ENCODE results near the gene GSC2.

GSC2 gene

DNA sequence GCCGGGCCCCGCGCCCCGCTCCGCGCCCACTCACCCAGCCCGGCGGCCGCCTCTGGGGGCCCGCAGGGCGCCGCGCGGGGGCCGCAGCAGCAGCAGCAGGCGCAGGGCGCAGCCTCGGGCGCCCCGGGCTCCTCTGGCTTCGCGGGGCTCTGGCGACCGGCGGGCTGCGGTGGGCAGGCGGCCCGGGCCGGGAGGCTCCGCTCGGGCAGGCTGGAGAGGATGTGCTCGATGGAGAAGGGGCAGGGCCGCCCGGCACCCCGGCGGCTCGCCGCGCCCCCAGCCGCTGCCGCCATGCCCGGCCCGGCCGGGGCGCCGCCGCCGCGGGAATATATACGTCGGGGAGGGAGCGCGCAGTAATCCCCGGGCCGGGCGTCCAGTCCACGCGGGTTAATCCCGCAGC lies at the start of gene GSC2:
GSC2 (minus strand) TSS at position 302 of the 400 bp plus-strand sequence; CDS start at position 293, 9 bp downstream.
- DNase-seq (ENCODE audit: low spot score): peak; percentile 70

DNA sequence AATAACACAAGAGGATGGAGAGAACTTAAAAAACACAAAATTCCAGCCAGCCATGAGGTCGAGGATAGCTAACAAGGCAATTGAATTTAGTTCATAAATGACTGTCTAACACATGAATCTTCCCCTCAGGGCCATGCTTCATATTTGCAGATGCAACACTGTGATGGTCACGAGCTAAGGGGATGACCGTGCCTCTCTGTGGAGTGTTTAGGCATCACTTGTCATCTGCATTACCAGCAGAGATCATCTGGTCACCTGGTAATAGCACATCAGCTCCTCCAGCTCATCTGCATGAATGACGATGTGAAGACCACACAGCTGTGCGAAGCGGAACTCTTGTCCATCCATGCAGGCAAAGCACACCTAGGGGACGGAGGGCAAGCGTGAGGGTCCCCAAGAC lies 49.4 kb upstream of the GSC2 start:
- no peak for DNase-seq (ENCODE audit: low spot score)

GRCh38 chr22:19197997-19198865 lies 48.1 kb upstream of the GSC2 start:
- no peak for DNase-seq (ENCODE audit: low spot score)

GRCh38 chr22:19196841-19197612 lies 46.9 kb upstream of the GSC2 start:
- no peak for DNase-seq (ENCODE audit: low spot score)

DNA sequence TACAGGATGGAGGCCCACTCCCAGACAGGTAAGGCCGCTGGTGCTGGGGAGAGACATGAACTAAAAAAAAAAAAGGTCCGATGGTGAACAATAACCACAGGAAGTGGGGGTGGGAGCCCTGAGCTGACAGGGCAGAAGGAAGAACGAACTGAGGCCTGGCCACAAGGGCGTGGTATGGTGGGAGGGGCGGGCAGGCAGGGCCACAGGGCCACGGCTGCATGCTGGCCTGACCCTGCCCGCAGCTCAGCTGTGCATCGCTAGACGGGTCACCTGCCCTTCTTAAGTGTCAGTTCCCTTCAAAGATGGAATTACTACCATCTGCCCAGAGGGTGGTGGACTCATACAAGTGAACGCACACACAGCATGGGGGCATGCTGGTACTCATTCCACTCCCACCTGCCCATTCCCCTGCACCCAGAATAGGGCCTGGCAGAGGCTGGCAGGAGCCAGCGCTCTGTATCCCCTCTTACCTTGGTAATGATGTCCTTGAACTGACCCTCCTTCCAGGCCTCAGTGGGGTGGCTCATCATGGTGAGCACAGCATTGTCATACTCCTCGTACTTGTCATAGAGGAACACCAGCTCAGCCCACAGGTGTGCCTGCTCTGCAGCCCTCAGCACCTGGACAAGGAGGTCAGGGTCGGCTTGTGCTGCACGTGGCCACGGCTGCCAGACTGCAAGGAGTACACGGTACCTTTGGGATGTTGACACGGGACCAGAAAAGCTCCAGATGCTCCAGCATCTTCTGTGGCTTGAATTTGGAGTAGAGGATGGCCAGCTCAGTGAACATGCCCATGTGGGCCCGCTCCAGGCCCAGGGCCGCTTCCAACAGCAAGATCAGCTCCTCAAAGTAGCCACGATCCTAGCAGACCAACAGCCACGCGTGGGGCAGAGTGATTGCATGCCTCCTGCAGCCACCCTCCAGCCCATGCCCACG lies 46.0 kb upstream of the GSC2 start:
- no peak for DNase-seq (ENCODE audit: low spot score)

DNA sequence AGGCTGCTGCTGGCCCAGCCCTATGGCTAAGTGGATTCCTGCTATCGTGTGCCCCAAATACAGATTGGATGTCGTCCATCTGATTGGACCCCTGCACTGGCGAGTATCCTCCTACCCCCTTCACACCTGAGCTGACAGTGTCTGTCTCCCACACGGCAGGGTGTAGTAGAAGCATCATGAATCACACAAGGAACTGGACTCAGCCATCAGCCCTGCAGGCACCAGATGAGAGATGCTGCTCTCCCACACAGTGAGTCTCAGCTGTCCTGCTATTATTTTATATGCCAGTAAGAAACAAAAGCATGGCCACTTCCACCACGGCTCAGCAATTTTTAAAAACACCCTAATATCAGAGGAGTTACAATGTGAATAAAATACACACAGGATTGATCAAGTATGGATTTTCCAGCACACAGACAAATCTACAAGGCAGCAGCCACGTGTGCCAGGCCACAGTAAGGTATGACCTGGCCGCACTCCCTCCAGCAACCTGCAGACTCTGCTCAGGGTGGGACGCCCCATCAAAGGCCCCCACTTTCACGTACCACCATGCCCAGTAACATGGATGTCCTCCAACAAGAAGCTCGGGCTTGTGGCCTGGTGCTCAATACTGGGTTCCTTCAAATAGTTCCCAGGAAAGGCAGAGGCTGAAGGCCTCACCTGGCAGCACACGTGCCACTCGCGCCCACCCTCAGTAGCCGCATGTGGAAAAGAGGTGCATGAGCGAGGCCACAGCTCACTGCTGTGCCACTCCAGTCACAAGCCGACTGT lies 44.9 kb upstream of the GSC2 start:
- no peak for DNase-seq (ENCODE audit: low spot score)

DNA sequence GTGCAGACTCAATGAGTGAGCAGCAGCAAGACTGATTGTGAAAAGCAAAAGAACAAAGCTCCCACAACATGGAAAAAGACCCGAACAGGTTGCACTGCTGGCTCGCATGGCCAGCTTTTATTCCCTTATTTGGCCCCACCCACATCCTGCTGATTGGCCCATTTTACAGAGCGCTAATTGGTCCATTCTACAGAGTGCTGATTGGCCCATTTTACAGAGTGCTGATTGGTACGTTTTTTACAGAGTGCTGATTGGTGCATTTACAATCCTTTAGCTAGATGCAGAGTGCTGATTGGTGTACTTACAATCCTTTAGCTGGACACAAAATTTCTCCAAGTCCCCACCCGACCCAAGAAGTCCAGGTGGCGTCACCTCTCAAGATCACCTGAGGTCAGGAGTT lies 43.8 kb upstream of the GSC2 start:
- no peak for DNase-seq (ENCODE audit: low spot score)

- DNase-seq (ENCODE audit: low spot score): no peak
Measured at GRCh38 chr22:19187716-19188563, 37.8 kb upstream of the GSC2 start.

- DNase-seq (ENCODE audit: low spot score): no peak
Measured at GRCh38 chr22:19184276-19184997, 34.3 kb upstream of the GSC2 start.

- DNase-seq (ENCODE audit: low spot score): no peak
Measured at GRCh38 chr22:19183216-19183615, 33.1 kb upstream of the GSC2 start.

DNA sequence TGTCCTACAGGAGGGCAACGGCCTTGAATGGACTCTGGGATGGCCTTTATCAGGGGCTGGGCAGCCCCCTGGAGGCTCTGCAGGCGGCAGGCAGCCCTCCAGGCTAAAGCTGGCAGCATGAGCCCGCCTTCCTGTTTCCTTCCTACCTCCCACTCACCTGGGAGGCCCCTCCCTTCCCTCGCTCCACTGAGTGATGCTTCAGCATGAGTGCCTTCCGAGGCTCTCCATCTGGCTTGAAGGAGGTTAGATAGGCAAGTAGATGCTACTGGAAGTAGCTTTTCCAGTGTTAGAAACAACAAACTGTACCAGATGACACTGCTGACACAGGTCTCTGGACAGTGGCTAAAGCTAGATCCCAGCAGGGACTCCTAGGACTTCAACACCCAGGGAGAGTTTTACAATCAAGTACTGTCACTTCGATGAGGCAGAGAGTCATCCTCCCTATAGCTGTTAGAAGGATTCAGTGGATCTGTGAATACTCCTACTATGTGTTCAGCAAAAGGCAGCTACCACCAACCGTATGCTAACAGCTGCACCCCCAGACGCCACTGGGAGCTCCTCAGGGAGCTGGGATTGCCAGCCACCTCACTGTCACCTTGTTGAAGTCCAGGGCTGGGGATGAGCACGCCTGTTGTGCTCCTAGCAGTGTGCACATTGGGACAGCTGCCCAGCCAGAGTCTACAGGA lies 32.5 kb upstream of the GSC2 start:
- DNase-seq (ENCODE audit: low spot score): no peak

DNA sequence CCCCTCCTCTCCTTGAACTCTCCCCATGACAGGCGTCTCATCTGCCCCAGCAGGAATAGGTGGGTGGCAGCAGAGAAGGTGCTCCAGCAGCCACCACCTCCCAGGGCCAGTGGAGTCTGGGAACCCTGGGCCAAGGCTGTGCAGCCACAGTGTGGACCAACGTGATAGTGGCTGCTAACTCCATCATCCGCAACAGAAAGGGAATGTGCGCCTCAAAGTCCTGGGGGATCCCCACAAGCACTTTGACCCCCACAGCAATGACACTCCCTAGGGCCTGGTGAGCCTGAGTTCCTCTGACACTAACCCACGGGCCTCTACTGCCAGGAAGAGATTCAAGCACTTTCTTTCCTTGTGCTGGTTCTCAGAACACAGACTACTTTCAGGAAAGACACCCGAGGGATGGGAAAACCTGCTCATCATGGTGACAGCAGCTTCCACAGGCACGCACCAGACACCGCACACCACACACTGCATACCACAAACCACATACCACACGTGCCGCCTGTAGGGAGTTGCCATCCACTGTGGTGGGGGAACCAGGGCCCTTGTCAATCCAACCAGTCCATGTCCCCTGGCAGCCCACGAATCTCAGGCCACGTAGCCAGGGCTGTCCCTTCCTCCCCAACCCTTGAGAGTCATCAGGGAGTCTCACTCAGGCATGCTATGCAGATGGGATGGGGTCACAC lies 31.8 kb upstream of the GSC2 start:
- no peak for DNase-seq (ENCODE audit: low spot score)

- DNase-seq (ENCODE audit: low spot score): no peak
Measured at GRCh38 chr22:19180740-19181410, 30.8 kb upstream of the GSC2 start.

GRCh38 chr22:19180234-19180633 lies 30.1 kb upstream of the GSC2 start:
- DNase-seq (ENCODE audit: low spot score): no peak

DNA sequence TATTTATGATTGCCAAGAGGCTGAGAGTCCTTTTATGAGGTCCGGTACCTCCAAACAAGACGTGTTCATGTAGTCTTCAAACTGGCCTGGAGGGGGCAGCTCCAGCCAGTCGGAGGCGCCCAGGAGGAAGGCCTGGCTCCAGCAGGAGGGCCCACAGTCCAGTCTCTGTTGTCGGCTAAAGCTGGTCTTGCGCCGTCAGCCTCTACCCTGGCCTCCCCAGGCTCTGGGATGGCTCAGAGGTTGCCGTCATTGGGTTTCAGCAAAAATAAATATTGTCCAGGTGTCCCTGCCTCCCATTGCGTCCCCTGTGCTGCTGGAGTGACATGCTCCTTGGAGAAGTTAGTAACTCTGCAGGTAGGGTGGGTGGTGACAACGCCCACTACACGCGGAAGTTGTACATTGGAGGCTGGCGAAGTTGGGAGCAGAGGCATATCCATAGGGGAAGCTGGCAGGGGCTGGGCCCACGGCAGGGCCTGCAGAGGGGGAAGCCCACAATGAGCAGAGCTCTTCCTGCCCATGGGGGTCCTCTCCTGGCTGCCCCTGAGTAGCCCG lies 29.5 kb upstream of the GSC2 start:
- DNase-seq (ENCODE audit: low spot score): peak; percentile 88

- peak; percentile 97 for DNase-seq (ENCODE audit: low spot score)
Measured at GRCh38 chr22:19178657-19179496, 28.8 kb upstream of the GSC2 start, which contains the start of gene SLC25A1. Gene SLC25A1 (minus strand): TSS chr22:19178736. CDS start chr22:19178673, 63 bp downstream.

All from iPS-NIHi11 (cell line).